Endothelial cell of coronary artery (primary cell): ENCODE data around the gene DPP4. TPM values are rescaled to one million over a fixed set of nuclear protein-coding genes. Genes with fewer than 3 reads are reported as not detected.

Source experiments
- total RNA-seq: library from RNA; depleted of rRNA; stranded (reverse); fragments of >200 nt; gene quantifications from 2 replicates; pipeline ENCODE4 v1.2.3, GENCODE V29; 2014

Gene DPP4
- total RNA-seq, result 5.0 and 11.3 TPM in 2 replicates

DNA sequence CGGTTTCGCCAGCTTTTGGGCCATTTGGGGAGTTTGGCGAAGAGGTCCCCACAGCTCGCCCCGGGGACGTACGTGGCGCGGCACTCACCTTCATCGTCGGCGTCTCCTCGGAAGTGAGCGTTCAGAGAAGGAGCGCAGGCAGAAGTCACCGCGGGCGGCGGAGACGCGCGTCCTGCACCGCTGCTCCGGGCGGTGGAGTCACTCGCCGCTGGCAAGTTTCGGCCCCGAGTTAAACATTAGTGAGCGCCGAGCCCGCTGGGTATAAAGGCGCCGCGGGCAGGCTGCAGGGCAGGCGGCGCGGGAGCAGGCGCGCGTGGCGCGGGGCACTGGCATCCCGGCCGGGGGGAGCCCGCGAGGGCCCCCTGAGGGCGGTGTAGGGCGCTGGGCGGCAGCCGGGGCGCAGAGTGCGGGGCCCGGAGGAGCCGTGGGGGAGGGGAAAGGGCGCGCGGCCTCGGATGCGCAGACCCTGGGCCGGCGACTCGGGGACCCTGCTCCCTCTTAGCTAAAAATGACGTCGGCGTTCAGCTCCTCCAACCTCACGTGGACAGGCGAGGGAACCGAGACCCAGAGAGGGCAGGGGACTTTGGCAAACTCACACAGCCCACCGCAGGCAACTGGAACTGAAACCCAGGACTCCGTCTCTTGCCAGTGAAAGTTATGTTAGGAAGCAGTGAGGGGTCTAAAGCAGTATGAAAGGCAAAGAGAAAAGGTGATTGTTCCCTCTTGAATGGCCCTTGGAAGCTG is at the start of gene DPP4:
Gene DPP4, minus strand, starts transcription at position 328 of the 744 bp plus-strand sequence. Its CDS starts 234 bp downstream, at position 94.

Other genes starting within 250 kb of the DPP4 start
- not detected in 2 replicates for gene GCG, start 78.0 kb upstream of the DPP4 start, total RNA-seq
- gene FAP, start 169.2 kb upstream of the DPP4 start, total RNA-seq, result 1.5 and 7.9 TPM in 2 replicates
- gene IFIH1, start 244.5 kb upstream of the DPP4 start, total RNA-seq, result 4.9 and 9.0 TPM in 2 replicates